GM23338 (cell line): ENCODE data around the gene KLHL6. TPM values are rescaled to one million over a fixed set of nuclear protein-coding genes. Genes with fewer than 3 reads are reported as not detected.
A peak's percentile ranks its signal among the peaks of the same experiment; 100 is the strongest.
"Not testable (repeated sequence)": the region's sequence is repeated elsewhere in the genome, so short reads cannot be mapped to it uniquely, and the experiment has no call there.

Experiments
- ATAC-seq: fragments of 200-7000 bp; cut with Tn5 transposase; 3 replicates; pipeline ENCODE4 v1.9.1; 2020
- DNase-seq: peaks from one replicate; pipeline ENCODE4 v3.0.0-alpha.2; 2015; ENCODE audit warnings: low spot score
- H2AFZ ChIP-seq: fragments of 200-600 bp; sonication (generic); 2 replicates; pipeline ENCODE4 v1.8.0; 2016; ENCODE audit warnings: antibody characterized with exemption, mild to moderate bottlenecking, moderate library complexity
- H3F3A ChIP-seq: fragments of 200-600 bp; sonication (generic); replicated peaks from 2 replicates; pipeline ENCODE4 v1.8.0; 2017; ENCODE audit warnings: antibody characterized with exemption, mixed run types, low read depth
- H3K27ac ChIP-seq: fragments of 200-600 bp; sonication (generic); 2 replicates; pipeline ENCODE4 v1.6.1; 2016; ENCODE audit warnings: low read depth
- H3K27me3 ChIP-seq: fragments of 200-600 bp; sonication (generic); 2 replicates; pipeline ENCODE4 v1.8.0; 2016; ENCODE audit warnings: mild to moderate bottlenecking, mixed run types, moderate library complexity; ENCODE audit not compliant: insufficient read depth
- H3K36me3 ChIP-seq: fragments of 200-600 bp; sonication (generic); 2 replicates; pipeline ENCODE4 v1.8.0; 2016; ENCODE audit warnings: mild to moderate bottlenecking; ENCODE audit not compliant: insufficient read depth
- H3K4me1 ChIP-seq: fragments of 200-600 bp; sonication (generic); 2 replicates; pipeline ENCODE4 v1.8.0; 2016; ENCODE audit warnings: mild to moderate bottlenecking, moderate library complexity; ENCODE audit not compliant: insufficient read depth
- H3K4me2 ChIP-seq: fragments of 200-600 bp; sonication (generic); 2 replicates; pipeline ENCODE4 v1.7.1; 2017; ENCODE audit warnings: mixed run types
- H3K4me3 ChIP-seq: fragments of 200-600 bp; sonication (generic); 2 replicates; pipeline ENCODE4 v1.6.1; 2016; ENCODE audit warnings: mixed run types
- H3K79me2 ChIP-seq: fragments of 200-600 bp; sonication (generic); replicated peaks from 2 replicates; pipeline ENCODE4 v1.8.0; 2017; ENCODE audit warnings: mild to moderate bottlenecking; ENCODE audit not compliant: insufficient read depth
- H3K9me2 ChIP-seq: fragments of 200-600 bp; sonication (generic); 2 replicates; pipeline ENCODE4 v1.8.0; 2017; ENCODE audit not compliant: insufficient read depth
- H4K20me1 ChIP-seq: fragments of 200-600 bp; sonication (generic); replicated peaks from 2 replicates; pipeline ENCODE4 v1.8.0; 2017; ENCODE audit warnings: mild to moderate bottlenecking; ENCODE audit not compliant: insufficient read depth
- H3K27ac Mint-ChIP-seq: 2 replicates; pipeline ENCODE4 v1.8.0; 2020; ENCODE audit warnings: inconsistent platforms, mild to moderate bottlenecking, moderate library complexity, mixed read lengths
- H3K27me3 Mint-ChIP-seq: 3 replicates; pipeline ENCODE4 v1.8.0; 2022; ENCODE audit warnings: low read depth, mild to moderate bottlenecking, moderate library complexity, mixed read lengths, inconsistent platforms; ENCODE audit not compliant: insufficient read depth, poor library complexity
- H3K36me3 Mint-ChIP-seq: 3 replicates; pipeline ENCODE4 v1.8.0; 2021; ENCODE audit warnings: low read depth, mild to moderate bottlenecking, inconsistent platforms, moderate library complexity, mixed read lengths
- H3K4me1 Mint-ChIP-seq: 3 replicates; pipeline ENCODE4 v1.8.0; 2020; ENCODE audit warnings: mild to moderate bottlenecking, inconsistent platforms, mixed read lengths
- H3K4me3 Mint-ChIP-seq: 3 replicates; pipeline ENCODE4 v1.8.0; 2021; ENCODE audit warnings: moderate library complexity, mild to moderate bottlenecking, inconsistent platforms, mixed read lengths
- H3K9me3 Mint-ChIP-seq: 3 replicates; pipeline ENCODE4 v1.8.0; 2020; ENCODE audit warnings: moderate library complexity, mild to moderate bottlenecking, inconsistent platforms, mixed read lengths
- CREB1 ChIP-seq: fragments of 250-450 bp; sonication (Bioruptor Pico); IDR thresholded peaks from 2 replicates; pipeline ENCODE4 v1.5.0; 2020; ENCODE audit warnings: low read depth, mild to moderate bottlenecking, moderate library complexity
- CTCF ChIP-seq, 2 experiments: fragments of 200-600 bp in 1 of 2; sonication (generic) in 1 of 2; conservative IDR thresholded peaks; 2 replicates each; pipeline versions ENCODE4 v1.5.1 to v1.6.1; 2016 to 2017; ENCODE audit warnings: antibody characterized with exemption in 2 of 2, low read depth in 2 of 2, mild to moderate bottlenecking in 2 of 2, moderate library complexity in 1 of 2
- ETS1 ChIP-seq: IDR thresholded peaks from 2 replicates; pipeline ENCODE4 v1.6.1; 2016; ENCODE audit warnings: antibody characterized with exemption
- EZH2 ChIP-seq: fragments of 200-600 bp; sonication (generic); IDR thresholded peaks from one replicate; pipeline ENCODE4 v1.8.0; 2017; ENCODE audit warnings: antibody characterized with exemption, mild to moderate bottlenecking, low read depth; ENCODE audit not compliant: unreplicated experiment
- EZH2phosphoT487 ChIP-seq: fragments of 200-600 bp; sonication (generic); IDR thresholded peaks from one replicate; pipeline ENCODE4 v1.8.1; 2018; ENCODE audit warnings: antibody characterized with exemption; ENCODE audit not compliant: unreplicated experiment
- JUNB ChIP-seq: IDR thresholded peaks from one replicate; pipeline ENCODE4 v1.6.1; 2016; ENCODE audit warnings: antibody characterized with exemption; ENCODE audit not compliant: unreplicated experiment
- NANOG ChIP-seq: IDR thresholded peaks from 2 replicates; pipeline ENCODE4 v1.6.1; 2016; ENCODE audit warnings: antibody characterized with exemption, borderline replicate concordance
- POLR2AphosphoS5 ChIP-seq: IDR thresholded peaks from 2 replicates; pipeline ENCODE4 v1.6.1; 2016; ENCODE audit warnings: antibody characterized with exemption, low read depth
- REST ChIP-seq: IDR thresholded peaks from one replicate; pipeline ENCODE4 v1.6.1; 2018; ENCODE audit warnings: antibody characterized with exemption; ENCODE audit not compliant: unreplicated experiment
- STAT1 ChIP-seq: IDR thresholded peaks from one replicate; pipeline ENCODE4 v1.6.1; 2016; ENCODE audit warnings: antibody characterized with exemption; ENCODE audit not compliant: unreplicated experiment
- ZNF331 ChIP-seq: fragments of 250-450 bp; sonication (Bioruptor Pico); IDR thresholded peaks from 2 replicates; pipeline ENCODE4 v1.5.0; 2020; ENCODE audit warnings: low read depth, mild to moderate bottlenecking, moderate library complexity
- polyA plus RNA-seq: library from polyadenylated mRNA; unstranded; fragments of >200 nt; fragmentation: Nextera tagmentation; extraction: Ambion mirVana; gene quantifications from 2 replicates; pipeline ENCODE4 v1.2.1, GENCODE V29; 2016
- total RNA-seq: library from RNA; depleted of rRNA; stranded (reverse); fragments of >200 nt; shearing (Covaris generic); gene quantifications from 2 replicates; pipeline ENCODE4 v1.2.3, GENCODE V29; 2014

The KLHL6 gene
- total and polyA plus RNA-seq, 2 experiments from 2014 or later = not detected

- H3K9me3 Mint-ChIP-seq = no peaks in the 10 kb centered on the region
- TF ChIP-seq JUNB (no peak), STAT1 (no peak), EZH2 (no peak)
- H3K9me2 ChIP-seq = peaks cover 3% of the 10 kb centered on the region; the same call in 1 of the 2 replicates
- no peak overlapping the region for H3K4me3 ChIP-seq
- no peak overlapping the region for H2AFZ ChIP-seq
- H3K27me3 ChIP-seq = no peaks in the 10 kb centered on the region
- DNase-seq (no peak), ATAC-seq (no peak)
- no peaks in the 10 kb centered on the region for H3K36me3 ChIP-seq
- H3K27ac ChIP-seq = no peak overlapping the region
- H3K4me2 ChIP-seq = no peak overlapping the region
- peaks cover 12% of the 10 kb centered on the region for H3K4me1 Mint-ChIP-seq
- no peaks in the 10 kb centered on the region for H4K20me1 ChIP-seq
- peaks cover 6% of the 10 kb centered on the region for H3K27me3 Mint-ChIP-seq
- no peak overlapping the region for H3K4me3 Mint-ChIP-seq
- no peaks in the 10 kb centered on the region for H3F3A ChIP-seq
- H3K4me1 ChIP-seq = peaks cover 2% of the 10 kb centered on the region
- no peak overlapping the region for H3K27ac Mint-ChIP-seq
- no peaks in the 10 kb centered on the region for H3K36me3 Mint-ChIP-seq
- H3K79me2 ChIP-seq = no peaks in the 10 kb centered on the region
These were observed 42.3 kb downstream of the KLHL6 start for GRCh38 chr3:183513046-183513706.

- not testable (repeated sequence) for H3K36me3 Mint-ChIP-seq, H3K27ac Mint-ChIP-seq, H3K4me3 ChIP-seq, DNase-seq, H3K27me3 ChIP-seq, H3K4me3 Mint-ChIP-seq, H3K4me1 Mint-ChIP-seq, H3K9me3 Mint-ChIP-seq, H3K79me2 ChIP-seq, H4K20me1 ChIP-seq, H3K9me2 ChIP-seq, H3K27ac ChIP-seq, ATAC-seq, H3F3A ChIP-seq, H3K27me3 Mint-ChIP-seq, H3K4me1 ChIP-seq, H3K4me2 ChIP-seq, H3K36me3 ChIP-seq
- peak overlapping the region; percentile 84 for H2AFZ ChIP-seq
These were observed 44.0 kb downstream of the KLHL6 start for GRCh38 chr3:183511286-183512131.

- Mint-ChIP-seq H3K27me3 (peaks cover 3% of the 10 kb centered on the region), H3K27ac (no peak overlapping the region), H3K36me3 (no peaks in the 10 kb centered on the region; the same call in 2 of the 3 replicates), H3K9me3 (no peaks in the 10 kb centered on the region), H3K4me3 (no peak overlapping the region), H3K4me1 (no peaks in the 10 kb centered on the region)
- no peak for DNase-seq
- Histone ChIP-seq H3K27ac (no peak overlapping the region), H3K27me3 (no peaks in the 10 kb centered on the region), H4K20me1 (no peaks in the 10 kb centered on the region), H3K4me1 (no peaks in the 10 kb centered on the region), H3K4me3 (no peak overlapping the region), H3K36me3 (no peaks in the 10 kb centered on the region), H3K4me2 (no peak overlapping the region), H3K9me2 (no peaks in the 10 kb centered on the region), H2AFZ (no peak overlapping the region), H3K79me2 (no peaks in the 10 kb centered on the region), H3F3A (no peaks in the 10 kb centered on the region)
- ATAC-seq = no peak
- TF ChIP-seq REST (no peak), NANOG (no peak), ZNF331 (CRISPR knock-in tag) (no peak), CREB1 (CRISPR knock-in tag) (no peak), EZH2 (no peak), EZH2phosphoT487 (no peak), POLR2AphosphoS5 (no peak), ETS1 (no peak), CTCF (conservative IDR thresholded peaks at IDR 0.05; ENCODE audit: low read depth in 2 of 2) (no peak), JUNB (no peak)
These were observed 46.7 kb downstream of the KLHL6 start for GRCh38 chr3:183508821-183509220.
